ENCODE data around the gene ZSCAN16. TPM values are rescaled to one million over a fixed set of nuclear protein-coding genes. Genes with fewer than 3 reads are reported as not detected.

Gene ZSCAN16
- total and polyA plus RNA-seq, 2 of the 13 experiments (the other 11 are each of a cell fraction or from before 2014, with no cell fraction given): 5.7 to 12.7 TPM

DNA sequence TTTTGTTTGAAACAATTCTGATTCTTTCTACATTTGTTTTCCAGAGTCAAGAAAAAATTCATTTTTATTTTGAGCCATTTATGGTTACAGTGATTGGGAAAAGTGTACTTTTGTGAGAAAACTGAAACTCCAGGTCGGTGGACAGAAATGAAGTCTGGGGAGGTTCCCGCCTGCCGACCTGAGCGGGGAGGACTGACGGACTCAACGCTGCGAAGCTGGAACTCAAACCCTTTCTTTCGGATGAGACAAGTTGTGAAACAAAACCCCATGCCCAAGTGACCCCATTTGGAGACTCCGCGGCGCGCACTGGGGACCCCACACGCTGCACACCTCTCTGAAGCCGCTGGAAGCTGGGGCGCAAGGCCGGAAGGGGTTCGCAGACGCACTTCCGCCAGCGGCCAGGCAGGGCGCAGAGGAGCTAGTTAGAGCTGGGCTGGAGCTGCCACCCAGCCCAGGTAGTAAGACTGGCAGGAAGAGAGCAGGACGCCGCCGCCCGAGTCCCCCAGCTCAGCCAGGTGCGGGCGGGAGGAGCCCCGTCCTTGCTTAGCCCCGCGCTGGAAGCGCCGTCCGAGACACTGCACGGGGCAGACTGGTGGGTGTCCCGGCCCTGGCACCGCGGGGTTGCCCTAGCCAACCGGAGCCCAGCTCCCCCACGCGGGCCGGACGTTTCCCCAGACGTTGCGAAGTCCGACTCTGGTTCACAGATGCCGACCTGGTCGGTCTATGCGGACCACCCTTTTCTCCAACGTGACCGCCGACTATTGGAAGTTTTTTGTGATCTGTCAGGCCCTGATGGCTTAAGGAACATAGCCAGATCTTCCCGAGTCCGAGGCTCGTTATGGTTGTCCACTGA lies 19.8 kb upstream of the ZSCAN16 start (continued):
- TF ChIP-seq, protein P1, sequence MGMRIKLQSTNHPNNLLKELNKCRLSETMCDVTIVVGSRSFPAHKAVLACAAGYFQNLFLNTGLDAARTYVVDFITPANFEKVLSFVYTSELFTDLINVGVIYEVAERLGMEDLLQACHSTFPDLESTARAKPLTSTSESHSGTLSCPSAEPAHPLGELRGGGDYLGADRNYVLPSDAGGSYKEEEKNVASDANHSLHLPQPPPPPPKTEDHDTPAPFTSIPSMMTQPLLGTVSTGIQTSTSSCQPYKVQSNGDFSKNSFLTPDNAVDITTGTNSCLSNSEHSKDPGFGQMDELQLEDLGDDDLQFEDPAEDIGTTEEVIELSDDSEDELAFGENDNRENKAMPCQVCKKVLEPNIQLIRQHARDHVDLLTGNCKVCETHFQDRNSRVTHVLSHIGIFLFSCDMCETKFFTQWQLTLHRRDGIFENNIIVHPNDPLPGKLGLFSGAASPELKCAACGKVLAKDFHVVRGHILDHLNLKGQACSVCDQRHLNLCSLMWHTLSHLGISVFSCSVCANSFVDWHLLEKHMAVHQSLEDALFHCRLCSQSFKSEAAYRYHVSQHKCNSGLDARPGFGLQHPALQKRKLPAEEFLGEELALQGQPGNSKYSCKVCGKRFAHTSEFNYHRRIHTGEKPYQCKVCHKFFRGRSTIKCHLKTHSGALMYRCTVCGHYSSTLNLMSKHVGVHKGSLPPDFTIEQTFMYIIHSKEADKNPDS (CRISPR knock-in tag; IDR thresholded peaks at IDR 0.05): no peak
- TF ChIP-seq, protein P2, sequence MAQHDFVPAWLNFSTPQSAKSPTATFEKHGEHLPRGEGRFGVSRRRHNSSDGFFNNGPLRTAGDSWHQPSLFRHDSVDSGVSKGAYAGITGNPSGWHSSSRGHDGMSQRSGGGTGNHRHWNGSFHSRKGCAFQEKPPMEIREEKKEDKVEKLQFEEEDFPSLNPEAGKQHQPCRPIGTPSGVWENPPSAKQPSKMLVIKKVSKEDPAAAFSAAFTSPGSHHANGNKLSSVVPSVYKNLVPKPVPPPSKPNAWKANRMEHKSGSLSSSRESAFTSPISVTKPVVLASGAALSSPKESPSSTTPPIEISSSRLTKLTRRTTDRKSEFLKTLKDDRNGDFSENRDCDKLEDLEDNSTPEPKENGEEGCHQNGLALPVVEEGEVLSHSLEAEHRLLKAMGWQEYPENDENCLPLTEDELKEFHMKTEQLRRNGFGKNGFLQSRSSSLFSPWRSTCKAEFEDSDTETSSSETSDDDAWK (CRISPR knock-in tag; IDR thresholded peaks at IDR 0.05): no peak
- TF ChIP-seq, protein P3, sequence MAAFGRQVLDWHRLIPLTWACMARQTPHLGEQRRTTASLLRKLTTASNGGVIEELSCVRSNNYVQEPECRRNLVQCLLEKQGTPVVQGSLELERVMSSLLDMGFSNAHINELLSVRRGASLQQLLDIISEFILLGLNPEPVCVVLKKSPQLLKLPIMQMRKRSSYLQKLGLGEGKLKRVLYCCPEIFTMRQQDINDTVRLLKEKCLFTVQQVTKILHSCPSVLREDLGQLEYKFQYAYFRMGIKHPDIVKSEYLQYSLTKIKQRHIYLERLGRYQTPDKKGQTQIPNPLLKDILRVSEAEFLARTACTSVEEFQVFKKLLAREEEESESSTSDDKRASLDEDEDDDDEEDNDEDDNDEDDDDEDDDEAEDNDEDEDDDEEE (CRISPR knock-in tag; IDR thresholded peaks at IDR 0.05): peak; percentile 96
- TF ChIP-seq, protein P4, sequence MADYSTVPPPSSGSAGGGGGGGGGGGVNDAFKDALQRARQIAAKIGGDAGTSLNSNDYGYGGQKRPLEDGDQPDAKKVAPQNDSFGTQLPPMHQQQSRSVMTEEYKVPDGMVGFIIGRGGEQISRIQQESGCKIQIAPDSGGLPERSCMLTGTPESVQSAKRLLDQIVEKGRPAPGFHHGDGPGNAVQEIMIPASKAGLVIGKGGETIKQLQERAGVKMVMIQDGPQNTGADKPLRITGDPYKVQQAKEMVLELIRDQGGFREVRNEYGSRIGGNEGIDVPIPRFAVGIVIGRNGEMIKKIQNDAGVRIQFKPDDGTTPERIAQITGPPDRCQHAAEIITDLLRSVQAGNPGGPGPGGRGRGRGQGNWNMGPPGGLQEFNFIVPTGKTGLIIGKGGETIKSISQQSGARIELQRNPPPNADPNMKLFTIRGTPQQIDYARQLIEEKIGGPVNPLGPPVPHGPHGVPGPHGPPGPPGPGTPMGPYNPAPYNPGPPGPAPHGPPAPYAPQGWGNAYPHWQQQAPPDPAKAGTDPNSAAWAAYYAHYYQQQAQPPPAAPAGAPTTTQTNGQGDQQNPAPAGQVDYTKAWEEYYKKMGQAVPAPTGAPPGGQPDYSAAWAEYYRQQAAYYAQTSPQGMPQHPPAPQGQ (CRISPR knock-in tag; IDR thresholded peaks at IDR 0.05; ENCODE audit: borderline replicate concordance): 0 out of 2 replicates have a peak, but pooled peaks have one; percentile 30
- TF ChIP-seq, protein P5, sequence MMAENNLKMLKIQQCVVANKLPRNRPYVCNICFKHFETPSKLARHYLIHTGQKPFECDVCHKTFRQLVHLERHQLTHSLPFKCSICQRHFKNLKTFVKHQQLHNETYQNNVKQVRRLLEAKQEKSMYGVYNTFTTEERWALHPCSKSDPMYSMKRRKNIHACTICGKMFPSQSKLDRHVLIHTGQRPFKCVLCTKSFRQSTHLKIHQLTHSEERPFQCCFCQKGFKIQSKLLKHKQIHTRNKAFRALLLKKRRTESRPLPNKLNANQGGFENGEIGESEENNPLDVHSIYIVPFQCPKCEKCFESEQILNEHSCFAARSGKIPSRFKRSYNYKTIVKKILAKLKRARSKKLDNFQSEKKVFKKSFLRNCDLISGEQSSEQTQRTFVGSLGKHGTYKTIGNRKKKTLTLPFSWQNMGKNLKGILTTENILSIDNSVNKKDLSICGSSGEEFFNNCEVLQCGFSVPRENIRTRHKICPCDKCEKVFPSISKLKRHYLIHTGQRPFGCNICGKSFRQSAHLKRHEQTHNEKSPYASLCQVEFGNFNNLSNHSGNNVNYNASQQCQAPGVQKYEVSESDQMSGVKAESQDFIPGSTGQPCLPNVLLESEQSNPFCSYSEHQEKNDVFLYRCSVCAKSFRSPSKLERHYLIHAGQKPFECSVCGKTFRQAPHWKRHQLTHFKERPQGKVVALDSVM (CRISPR knock-in tag; IDR thresholded peaks at IDR 0.05): peak; percentile 62
- TF ChIP-seq ZNF564 (CRISPR knock-in tag; IDR thresholded peaks at IDR 0.05): peak; percentile 78; the same call in 1 of the 2 replicates
- TF ChIP-seq, protein P6, sequence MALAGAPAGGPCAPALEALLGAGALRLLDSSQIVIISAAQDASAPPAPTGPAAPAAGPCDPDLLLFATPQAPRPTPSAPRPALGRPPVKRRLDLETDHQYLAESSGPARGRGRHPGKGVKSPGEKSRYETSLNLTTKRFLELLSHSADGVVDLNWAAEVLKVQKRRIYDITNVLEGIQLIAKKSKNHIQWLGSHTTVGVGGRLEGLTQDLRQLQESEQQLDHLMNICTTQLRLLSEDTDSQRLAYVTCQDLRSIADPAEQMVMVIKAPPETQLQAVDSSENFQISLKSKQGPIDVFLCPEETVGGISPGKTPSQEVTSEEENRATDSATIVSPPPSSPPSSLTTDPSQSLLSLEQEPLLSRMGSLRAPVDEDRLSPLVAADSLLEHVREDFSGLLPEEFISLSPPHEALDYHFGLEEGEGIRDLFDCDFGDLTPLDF (CRISPR knock-in tag; IDR thresholded peaks at IDR 0.05): peak; percentile 72
- peak; percentile 82; the same call in 1 of the 2 replicates for TF ChIP-seq AKAP8 (CRISPR knock-in tag; IDR thresholded peaks at IDR 0.05)
- TF ChIP-seq BRD4 (CRISPR knock-in tag; IDR thresholded peaks at IDR 0.05): peak; percentile 92
